SW480 (cell line): ENCODE data around the gene RFX3.

Source experiments
- DNase-seq: peaks from one replicate; pipeline ENCODE4 v3.0.0-alpha.2; 2016; ENCODE audit warnings: low spot score

RFX3 gene

DNA sequence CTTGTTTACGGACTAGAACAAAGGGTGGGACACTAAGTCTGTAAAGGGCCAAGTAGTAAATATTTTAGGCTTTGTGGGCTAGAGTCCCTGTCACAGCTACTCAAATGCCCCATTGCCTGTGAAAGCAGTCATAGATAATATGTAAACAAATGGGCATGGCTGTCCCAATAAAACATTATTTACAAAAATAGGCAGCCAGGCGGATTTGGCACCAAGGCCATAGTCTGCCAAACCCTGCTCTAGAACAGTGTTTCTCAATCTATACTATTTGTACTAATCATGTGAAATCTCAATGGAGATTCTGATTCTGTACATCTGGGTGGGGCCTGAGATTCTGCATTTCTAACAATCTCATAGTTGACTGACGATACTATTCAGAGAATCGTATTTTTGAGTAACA, 92.0 kb downstream of the RFX3 start:
- DNase-seq: no peak

DNA sequence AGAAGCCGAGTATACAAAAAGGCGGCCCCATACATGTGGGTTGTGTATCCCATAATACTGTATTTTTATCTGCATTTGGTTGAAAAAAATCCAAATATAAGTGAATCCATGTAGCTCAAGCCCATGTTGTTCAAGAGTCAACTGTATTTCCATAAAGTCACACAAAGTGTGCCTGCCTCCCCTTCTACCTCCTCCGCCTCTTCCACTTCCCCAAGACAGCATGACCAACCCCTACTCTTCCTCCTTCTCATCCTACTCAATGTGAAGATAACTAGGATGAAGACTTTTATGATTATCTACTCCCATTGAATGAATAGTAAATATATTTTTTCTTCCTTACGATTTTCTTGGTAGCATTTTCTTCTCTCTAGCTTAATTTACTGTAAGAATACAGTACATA, 92.7 kb downstream of the RFX3 start:
- no peak for DNase-seq

DNA sequence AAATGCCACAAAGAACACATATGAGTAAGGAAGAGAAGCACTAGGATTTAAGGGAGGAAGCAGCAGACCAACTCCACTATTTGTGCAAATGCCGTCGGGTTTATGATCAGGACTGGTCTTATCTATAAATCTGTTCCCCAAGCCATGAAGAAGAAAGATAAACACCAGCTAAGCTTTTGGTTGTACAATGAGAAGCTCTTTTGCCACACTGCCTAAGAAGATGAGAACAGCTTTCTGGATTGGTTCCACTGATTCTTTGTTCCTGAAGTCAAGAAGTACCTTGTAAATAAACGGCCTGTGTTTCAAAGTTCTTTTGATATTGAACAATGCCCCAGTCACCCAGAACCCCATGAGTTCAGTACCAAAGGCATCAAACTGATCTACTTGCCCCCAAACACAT, 93.9 kb downstream of the RFX3 start:
- DNase-seq: no peak

DNA sequence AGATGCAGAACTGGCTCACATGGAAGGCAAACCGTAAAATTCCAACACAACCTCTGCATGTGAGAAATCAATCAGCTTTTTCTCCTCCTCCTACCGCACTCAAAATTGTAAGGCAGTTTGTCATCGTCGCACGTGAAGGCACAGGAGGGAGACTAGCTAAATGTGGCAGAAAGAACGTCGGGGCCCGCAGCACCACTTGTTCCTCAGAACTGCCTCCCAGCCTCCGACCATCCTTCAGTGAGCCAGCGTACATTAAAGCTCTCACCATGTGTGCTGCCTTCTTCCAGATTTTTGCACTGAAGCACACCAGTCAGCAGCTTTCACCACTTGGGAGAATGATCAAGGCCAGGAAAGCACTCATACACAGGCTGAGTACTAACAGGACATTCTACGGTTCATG, 105.9 kb downstream of the RFX3 start:
- no peak for DNase-seq

DNA sequence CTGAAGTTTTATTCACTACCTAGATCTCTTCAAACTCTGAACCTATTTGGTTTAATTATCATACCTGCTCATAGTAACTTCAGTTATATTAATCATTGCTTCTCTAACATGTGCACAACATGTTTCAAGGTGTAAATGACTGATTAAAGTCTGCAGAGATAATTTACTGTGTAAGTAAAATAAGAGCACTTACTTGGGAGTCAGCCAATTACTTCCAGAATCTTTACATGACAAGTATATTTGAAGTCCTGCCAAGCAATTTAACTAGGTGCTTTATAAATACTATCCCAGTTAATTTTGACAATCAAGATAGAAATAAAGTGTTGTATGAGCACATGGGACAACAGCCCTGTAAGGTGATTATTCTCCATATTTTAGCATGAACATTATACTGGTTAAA, 109.9 kb downstream of the RFX3 start:
- no peak for DNase-seq

DNA sequence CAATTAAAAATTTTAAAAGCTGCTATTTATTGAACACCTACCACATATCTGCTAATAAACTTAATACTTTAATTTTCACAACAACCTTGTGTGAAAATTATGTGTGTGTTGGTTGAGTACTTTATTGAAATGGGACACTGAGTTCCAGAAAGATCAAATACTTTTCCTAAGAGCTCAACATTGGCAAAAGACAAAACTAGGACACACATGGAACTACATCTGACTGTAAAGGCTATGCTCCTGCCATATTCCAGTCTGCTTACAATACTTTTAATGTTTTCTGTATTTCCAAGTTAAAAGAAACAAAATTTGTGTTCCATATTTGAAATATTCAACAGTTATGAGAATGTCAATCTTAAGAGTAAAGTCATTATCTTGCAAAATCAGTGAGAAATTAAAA, 111.8 kb downstream of the RFX3 start:
- DNase-seq: no peak

DNA sequence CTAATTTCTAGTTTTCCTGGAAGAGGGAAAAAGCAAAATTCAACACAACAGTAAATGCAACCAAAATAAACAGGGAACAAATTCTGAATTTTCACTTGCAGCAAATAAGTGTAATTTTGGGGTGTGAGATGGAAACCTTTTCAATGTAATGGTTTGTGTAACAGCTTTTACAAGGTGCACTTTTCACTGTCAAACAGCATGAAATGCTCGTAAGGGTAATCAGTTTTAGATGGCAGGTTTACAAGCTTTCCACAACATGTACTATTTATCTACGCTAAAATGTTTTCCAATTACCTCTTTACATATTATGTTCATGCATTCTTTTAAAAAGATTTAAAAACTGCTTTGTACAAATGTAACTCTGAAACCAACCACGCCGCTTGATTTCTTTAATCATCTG, 115.3 kb downstream of the RFX3 start:
- no peak for DNase-seq

DNA sequence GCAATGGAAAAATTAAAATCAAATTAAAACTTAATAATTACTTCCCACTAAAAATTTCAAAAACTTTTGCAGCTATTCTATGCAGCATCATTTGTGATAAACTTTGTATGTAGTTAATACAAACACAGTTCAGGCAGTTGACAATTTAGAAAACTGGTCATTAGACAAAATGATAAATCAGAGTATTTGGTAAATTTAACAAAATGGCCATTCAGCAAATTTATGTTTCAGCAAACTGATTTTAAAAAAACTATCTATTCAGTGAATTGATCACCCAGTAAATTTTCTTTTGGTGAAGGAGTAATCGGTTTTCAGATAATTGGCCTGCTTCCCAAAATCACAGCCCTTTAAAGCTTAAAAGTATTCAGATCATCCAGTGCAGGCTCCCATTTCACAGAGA, 116.3 kb downstream of the RFX3 start:
- no peak for DNase-seq

DNA sequence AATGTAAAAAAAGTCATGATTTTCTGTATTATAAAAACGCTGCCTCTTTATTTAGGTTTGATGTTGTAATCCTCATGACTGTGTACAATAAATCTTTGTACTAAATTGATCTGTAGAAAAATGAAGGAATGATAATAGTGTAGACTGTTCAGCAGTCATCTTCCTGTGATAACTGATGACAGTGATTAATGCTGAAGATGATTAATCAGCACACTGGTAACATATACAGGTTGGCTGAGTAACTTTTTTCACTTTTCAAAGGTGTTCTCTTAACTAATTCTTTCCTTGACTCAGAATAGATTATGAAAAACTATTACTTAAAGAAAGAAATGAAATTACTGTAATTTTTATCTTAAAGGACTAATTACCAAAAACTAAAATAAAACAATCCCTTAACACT, 122.5 kb downstream of the RFX3 start:
- DNase-seq: no peak

DNA sequence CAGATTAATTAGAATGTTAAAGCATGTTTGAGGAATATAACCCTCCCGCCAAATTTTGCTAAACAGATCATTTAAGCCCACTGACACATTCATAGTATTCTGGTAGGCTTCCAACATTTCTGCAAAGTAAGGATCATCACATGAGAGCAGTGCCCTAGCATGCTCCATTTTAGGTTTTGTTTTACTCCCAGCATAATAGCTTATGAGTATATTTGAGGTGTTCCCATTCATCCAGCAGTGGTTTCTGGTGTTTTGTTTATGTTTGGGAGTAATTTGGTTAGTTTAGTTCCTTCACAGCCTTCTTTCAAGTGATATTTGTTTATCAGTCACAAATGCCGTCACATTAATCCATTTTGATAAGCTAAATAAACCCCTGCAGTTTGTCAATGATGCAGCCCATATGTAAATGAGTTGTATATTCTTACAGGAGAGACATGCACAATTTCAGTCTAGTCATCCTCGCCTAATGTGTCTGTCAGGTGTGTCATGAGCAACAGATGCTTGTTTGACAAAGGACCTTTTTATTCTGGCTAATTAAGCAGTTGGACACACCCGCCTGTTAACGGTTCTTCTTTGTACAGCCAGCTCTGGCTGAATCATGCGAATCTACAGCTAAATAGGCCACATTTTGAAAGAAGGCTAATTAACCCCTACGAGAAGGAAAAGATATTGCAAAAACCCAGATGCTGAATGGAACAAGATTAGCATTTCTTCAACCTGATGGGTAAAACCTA, 124.4 kb downstream of the RFX3 start:
- DNase-seq: peak; percentile 96

DNA sequence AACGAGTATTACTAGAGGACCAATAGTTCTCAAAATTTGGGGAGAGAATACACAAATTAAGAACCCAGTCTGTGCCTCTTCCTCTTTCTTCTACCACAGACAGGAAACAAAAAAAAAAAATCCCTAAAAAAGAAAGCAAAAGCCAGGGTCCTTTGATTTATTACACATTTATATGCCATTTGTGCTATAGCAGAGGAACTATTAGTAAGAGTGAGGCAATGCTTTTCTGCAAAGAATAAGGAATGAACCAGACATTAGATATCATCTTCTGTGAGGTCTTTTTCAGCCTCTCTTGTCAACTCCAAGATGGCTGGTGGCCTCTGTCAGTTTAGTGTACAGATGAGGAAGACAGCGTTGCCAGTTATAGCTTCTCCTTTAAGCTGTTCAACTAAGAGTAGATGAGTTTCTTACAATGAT, 127.6 kb downstream of the RFX3 start:
- DNase-seq: no peak

DNA sequence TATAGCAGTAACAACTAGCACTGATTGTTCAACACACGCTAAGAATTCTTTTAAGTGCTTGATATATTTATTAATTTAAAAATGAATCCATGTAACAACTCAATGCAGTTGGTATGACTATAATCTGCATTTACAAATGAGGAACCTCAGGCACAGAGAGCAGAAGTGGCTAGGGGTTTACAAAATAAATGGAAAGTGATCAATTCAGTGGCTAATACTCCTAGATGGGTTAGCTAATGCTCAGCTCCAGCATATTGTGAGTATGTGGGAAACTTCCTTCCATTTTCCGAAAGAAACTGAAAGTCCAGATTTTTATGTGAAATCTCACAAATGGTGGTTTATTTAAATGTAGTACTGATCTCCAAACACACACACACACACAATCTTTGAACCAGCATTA, 128.0 kb downstream of the RFX3 start:
- no peak for DNase-seq

DNA sequence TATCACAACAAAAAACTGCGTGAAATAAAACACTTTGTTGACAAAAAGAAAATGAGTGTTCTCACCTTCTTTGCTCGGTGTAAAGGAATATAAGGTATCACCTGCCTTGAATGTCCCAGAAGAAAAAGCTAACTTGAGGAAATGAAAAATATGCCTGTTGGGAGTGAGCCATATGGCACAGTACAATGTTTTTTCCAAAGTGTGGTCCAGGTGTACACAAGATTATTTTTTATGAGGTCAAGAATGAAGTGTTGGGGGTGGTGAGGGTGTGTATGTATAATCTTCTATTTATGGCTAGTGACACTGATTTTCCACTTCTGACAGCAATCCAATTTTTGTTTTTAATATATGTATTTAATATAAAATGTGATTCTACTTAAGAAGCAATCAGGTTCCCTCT, 134.4 kb downstream of the RFX3 start:
- no peak for DNase-seq

DNA sequence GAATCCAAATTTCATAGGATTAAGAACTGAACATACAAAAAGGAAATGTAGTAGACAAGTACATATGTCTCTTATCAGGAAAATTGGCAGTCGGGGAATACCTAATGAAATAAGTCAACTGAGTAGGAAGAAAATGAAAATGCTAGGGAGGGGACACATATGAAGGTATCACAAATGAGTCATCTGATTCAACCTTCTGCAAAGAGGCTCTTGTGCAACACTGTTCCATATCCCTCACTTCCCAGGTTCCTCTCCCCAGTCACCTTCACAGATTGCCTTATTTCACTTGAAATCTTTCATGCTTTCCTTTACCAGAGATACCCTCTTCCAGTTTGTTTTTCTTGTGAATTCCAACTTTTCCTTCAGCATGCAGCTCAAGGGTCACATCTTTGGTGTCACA, 139.0 kb downstream of the RFX3 start:
- DNase-seq: no peak

DNA sequence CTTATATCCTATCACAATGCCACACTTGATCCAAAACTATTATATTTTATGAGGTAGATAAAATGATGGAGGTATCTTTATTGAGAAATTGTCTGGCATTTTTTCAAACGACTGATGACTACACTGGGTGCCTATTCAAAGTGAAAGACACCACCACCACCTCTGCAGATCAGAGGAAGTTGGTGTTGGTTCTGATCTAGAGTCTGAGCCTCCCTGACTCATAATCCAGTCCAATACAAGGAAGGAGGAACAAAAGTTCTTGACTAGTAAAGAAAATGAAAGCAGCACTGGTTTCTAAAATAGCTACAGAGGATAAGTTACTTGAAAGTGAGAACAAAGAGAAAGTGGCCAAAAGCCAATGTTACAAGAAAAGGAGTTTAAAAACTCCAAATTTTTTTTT, 139.9 kb downstream of the RFX3 start:
- DNase-seq: no peak

DNA sequence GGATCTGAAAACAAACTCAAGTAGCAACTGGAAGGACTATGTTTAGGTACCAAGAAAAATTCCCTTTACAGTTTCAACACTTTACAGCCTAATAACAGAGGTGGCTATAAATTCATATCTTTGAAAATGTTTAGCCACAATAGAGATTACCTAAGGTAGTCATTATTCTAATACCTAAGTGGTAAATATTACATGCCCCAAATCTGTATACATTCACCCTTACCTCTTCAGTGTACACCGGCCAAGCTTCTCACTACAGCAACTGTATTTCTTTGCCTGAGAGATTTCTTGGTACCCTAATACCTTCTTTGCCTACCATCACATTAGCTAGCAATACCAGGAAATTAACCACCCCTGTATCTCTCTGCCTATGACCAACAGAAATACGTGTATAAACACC, 154.0 kb downstream of the RFX3 start:
- DNase-seq: no peak

DNA sequence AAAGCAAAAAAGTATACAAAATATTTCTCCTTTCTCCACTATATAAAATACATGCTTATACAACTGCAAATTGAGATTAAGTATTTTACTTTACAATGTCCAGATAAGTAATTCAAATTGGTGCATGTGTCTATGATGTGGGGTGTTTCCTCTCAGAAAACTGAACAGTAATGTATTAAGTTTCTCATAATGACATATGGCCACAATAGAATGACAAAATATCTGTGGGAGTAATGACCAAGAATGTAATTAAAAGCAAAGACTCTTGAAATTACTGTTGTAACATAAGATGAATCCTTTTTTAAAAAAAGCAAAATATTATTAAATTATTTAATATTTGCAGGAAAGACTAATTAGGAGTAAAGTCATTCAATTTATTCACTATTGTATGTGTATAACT, 155.1 kb downstream of the RFX3 start:
- DNase-seq: no peak

DNA sequence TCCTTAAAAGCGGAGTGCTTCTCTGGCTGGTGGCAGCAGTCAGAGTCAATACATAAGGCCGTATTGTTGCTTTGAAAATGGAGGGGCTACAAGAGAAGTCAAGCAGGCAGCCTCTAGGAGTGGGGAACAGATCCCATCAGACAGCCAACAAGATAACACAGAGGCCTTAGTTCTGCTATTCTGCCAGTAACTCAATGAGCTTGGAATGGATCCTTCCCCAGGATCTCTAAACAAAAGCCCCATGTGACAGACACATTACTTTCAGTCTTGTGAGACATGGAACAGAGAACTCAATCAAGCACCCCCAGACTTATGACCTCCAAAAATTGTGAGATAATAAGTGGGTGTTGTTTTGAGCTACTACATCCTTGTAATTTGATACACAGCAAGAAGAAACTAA, 158.6 kb downstream of the RFX3 start:
- no peak for DNase-seq

DNA sequence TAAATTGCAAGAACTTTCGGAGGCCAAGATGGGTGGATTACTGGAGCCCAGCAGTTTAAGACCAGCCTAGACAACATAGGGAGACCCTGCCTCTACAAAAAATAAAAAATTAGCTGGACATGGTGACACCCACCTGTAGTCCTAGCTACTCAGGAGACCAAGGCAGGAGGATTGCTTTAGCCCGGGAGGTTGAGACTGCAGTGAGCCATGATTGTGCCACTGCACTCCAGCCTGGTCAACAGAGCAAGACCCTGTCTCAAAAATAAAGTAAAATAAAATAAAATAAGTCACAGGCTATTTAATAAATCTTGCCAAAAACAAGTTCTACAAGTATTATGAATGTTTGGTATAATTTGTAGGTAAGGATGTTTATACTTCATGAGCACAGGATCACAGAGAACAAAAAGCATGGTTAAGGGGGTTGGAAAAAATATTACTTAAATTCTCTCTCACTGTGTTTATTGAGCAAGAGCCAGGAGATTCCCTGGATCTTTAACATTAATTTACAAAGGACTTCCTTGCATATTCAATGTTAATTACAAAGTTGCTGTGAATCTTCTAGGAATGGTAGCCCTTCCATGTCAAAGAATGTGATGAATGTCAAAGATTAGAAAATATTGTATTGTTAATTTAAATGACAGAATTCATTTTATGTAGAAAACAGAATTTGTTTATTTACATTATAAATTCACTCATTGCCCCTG, 164.0 kb downstream of the RFX3 start:
- no peak for DNase-seq

DNA sequence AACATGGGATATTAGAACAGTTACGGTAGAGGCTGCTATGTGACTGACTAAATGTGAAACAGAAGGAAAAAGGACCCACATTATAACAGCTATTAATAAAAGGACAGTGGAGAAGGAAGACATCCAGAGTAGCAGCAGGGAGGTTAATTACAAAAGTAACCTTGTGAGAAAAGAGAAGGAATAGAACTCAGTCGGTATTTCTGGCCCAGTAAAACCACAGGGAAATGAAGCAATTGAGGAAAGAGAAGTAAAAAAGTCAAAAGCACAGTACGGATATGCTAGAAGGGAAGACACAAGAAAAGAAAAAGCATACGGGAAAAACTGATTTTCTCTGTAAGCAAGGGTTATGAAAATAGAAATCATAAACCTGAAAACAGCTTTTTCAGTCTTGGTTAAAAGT, 164.7 kb downstream of the RFX3 start:
- no peak for DNase-seq

DNA sequence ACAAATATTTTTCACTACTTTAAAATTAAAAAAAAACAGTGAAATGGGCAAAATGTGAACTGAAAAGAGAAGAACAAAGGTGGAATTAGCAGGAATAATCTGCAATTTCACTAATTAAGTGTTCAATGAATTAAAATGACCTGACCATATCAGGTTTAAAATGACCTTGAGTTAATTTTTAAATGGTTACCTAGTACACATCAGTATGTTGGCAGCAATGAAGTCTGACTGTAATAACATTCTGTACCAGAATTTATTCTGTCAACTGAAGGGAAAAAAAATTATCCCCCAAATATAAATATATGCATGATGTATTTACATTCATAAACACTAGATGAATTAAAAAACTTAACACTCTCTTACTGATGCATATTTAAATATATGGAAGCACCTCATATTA, 165.6 kb downstream of the RFX3 start:
- DNase-seq: no peak

DNA sequence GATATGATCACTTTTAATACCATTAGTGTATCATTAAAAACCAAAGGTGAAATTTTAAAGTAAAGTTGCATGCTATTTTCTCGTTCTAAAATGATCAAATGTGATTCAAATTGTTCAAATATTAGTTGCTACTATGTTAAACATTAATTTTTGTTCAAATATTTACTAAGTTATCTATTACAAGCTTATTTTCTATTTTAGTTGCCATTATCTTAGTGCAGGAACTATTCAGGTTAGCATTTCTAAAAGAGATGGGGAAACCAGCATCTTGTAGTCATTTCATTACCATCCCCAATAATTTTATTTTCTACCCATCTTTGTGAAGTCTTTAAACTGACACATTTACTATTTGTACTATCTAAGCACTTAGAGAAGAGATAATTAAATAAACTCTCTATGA, 166.0 kb downstream of the RFX3 start:
- no peak for DNase-seq

DNA sequence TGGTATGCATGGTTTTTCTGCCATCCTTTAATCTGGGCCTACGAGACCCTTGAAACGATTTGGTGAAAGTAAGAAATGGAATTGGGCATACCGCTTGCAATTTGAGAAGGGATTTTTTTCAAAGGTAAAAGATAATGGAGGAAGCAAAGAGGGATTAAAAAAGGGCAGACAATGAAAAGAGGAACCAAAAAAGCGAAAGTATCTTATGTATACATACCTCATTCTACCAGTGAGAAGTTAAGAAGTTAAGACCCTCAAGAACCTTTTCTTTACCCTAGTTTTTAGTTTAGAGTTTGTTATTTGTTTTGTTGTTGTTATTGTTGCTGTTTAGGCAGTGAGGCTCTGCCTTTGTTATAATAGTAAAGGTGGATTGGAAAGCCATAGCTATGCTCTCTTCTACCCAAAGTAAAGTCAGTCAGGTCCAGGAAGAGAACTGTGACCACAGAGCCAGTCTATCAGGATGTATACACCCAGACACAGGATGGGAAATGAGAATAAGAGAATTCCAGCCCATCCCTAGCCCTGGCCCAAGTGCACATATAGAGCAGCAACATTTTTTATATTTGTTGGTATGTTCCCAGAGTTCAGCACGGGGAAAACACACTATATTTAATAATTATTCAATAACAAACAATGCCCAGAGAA, 166.6 kb downstream of the RFX3 start:
- DNase-seq: no peak

DNA sequence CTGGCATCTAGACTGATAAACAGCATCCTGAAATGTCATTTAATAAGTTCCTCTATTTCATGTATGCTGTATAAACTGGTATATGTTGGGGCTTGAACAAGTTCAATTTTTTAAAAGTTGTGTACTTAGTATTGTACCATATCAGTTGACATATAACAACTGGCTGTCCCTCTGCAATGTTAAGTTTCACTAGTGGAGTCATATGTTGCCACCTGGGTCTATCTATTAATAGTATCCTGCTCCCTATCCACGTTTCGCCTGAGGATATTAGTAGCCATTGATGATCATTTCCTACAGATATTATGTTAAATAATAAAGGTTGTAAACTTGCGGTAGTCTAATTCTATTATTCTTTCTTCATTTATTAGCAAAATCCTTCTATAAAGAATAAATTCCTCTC, 177.6 kb downstream of the RFX3 start:
- DNase-seq: no peak
